ENCODE data around the gene PRDM10.
"Not testable (repeated sequence)": the region's sequence is repeated elsewhere in the genome, so short reads cannot be mapped to it uniquely, and the experiment has no call there.

The PRDM10 gene, protein sequence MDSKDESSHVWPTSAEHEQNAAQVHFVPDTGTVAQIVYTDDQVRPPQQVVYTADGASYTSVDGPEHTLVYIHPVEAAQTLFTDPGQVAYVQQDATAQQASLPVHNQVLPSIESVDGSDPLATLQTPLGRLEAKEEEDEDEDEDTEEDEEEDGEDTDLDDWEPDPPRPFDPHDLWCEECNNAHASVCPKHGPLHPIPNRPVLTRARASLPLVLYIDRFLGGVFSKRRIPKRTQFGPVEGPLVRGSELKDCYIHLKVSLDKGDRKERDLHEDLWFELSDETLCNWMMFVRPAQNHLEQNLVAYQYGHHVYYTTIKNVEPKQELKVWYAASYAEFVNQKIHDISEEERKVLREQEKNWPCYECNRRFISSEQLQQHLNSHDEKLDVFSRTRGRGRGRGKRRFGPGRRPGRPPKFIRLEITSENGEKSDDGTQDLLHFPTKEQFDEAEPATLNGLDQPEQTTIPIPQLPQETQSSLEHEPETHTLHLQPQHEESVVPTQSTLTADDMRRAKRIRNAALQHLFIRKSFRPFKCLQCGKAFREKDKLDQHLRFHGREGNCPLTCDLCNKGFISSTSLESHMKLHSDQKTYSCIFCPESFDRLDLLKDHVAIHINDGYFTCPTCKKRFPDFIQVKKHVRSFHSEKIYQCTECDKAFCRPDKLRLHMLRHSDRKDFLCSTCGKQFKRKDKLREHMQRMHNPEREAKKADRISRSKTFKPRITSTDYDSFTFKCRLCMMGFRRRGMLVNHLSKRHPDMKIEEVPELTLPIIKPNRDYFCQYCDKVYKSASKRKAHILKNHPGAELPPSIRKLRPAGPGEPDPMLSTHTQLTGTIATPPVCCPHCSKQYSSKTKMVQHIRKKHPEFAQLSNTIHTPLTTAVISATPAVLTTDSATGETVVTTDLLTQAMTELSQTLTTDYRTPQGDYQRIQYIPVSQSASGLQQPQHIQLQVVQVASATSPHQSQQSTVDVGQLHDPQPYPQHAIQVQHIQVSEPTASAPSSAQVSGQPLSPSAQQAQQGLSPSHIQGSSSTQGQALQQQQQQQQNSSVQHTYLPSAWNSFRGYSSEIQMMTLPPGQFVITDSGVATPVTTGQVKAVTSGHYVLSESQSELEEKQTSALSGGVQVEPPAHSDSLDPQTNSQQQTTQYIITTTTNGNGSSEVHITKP

GRCh38 chr11:130002352-130002845, at the start of gene PRDM10:
PRDM10 (minus strand) TSS chr11:130002835; CDS start chr11:129960964, 41,871 bp downstream.
- DNase-seq, result no peak

DNA sequence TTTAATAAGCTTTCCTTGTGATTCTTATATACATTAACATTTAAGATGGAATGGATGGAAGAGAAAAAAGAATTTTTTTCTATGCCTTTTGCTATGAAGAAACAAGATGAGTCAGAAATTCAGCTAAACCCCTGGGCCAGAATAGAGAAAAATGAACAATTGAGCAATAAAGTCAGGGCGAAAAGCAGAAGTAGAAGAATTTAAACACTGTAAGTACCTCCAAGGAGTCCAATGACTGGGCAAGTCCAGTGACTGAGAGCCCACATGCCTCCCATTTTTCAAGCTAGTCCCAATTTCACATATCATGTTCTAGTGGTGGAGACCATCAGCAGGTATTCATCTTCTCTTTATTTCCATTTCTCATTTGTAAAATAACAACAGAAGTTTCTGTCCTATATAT, 48.4 kb upstream of the PRDM10 start:
- no peak for DNase-seq

DNA sequence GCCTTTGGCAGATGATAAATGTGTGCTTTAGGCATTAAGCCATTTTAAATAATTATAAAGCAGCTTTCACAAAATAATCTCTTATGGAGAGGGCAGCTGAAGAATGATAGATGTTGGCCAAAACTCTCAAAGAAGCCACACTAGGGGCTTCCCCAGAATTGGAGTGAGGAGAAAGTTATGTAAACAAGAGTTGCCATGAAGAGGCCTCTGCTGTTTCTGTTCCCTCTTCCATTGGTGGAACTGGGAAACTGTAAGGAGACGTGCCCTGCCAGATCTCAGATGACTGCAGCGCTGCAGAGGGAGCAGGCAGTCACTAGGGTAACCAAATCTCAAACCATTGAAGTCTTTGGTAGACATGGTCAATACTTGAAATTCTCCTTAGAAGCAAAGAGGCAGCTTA, 47.6 kb upstream of the PRDM10 start:
- DNase-seq, result no peak

GRCh38 chr11:130049328-130049771, 46.7 kb upstream of the PRDM10 start:
- no peak for DNase-seq

GRCh38 chr11:130047141-130047540, 44.5 kb upstream of the PRDM10 start:
- no peak for DNase-seq

- DNase-seq, result no peak
Measured at GRCh38 chr11:130043575-130043974, 40.9 kb upstream of the PRDM10 start.

DNA sequence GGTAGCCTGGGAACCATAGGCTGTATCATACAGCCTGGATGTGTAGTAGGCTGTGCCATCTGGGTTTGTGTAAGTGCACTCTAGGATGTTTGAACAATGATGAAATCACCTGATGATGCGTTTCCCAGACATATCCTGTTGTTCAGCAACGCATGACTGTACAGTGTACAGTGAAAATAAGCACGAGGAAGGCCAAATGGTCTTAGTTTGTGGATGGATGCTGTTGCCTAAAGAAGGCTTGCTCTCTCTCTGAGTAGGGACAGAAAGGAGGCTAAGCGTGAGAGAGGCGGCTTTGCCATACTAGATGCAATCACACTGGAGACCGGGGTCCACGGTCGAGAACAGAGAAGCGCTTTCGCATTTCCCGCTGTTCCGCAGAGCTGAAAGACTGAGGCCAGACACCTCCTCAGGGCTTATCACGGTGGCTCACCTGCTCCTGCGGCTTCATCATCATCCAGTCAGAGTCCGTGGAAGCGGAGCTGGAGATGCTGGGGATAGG, 39.5 kb upstream of the PRDM10 start:
- DNase-seq, result no peak

DNA sequence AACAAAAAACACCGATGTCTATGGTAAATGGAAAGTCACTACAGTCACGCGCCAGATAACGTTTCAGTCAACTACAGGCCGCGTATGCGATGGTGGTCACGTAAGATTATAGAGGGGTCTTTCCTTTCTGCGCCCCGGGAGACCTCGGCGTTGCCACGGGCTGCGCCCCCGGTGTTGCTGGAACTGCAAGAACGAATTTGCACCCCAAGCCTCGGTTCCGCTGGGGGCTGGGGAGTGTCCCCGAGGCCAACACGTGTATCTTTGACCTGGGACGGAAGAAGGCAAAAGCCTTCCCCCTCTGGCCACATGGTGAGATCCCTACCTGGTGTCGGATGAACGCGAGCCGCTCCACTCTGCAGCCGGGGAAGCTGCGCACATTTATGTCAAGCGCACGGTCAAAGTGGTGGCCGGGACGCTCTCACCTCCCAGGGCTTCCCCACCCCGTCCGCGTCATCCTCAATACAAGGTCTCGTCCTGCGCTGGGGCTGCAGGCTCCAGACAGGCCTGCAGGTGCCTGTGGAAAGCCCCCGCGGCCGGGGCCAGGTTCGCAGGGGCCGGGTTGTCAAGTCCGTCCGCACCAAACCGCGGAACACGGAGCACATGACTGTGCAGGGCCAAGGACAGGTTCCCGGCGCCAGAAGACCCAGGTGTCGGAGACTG, 37.8 kb upstream of the PRDM10 start:
- DNase-seq, result no peak

- no peak for DNase-seq
Measured at GRCh38 chr11:130037881-130038585, 35.4 kb upstream of the PRDM10 start.

- no peak for DNase-seq
Measured at GRCh38 chr11:130037058-130037457, 34.4 kb upstream of the PRDM10 start.

DNA sequence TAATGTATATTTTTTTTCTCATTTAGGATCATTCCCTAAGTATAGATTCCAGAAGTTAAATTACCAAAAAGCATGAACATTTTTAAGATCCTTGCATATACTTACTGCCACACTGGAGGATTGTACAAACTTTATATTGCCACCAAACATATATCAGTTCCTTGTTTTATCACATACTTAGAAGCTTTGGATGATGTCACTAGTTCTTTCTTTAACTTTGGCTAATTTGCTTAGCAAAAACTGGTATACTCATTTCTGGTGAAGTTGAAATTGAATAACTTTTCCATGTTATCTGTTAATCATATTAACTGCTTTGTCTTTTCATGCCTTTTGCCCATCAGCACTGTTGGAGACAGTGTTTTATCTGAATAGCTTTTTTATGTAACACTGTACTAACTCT, 31.6 kb upstream of the PRDM10 start:
- DNase-seq, result no peak

GRCh38 chr11:130032931-130033330, 30.3 kb upstream of the PRDM10 start:
- no peak for DNase-seq

- no peak for DNase-seq
Measured at GRCh38 chr11:130031945-130032344, 29.3 kb upstream of the PRDM10 start.

DNA sequence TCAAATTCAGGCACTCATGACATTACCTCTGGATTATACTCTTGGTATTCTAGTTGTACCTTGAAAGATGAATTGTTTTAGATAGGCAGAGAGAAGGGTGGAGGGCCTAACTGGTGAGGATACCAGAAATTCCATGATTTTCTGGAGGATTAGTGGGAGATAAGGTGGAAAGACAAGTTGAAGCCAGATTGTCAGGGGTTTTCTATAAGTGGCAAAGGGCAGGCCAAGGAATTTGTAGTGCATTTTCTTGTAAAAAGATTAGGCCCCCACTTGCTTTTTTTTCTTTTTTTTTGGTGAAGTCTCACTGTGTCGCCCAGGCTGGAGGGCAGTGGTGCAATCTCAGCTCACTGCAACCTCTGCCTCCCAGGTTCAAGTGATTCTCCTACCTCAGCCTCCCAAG, 28.4 kb upstream of the PRDM10 start:
- no peak for DNase-seq

DNA sequence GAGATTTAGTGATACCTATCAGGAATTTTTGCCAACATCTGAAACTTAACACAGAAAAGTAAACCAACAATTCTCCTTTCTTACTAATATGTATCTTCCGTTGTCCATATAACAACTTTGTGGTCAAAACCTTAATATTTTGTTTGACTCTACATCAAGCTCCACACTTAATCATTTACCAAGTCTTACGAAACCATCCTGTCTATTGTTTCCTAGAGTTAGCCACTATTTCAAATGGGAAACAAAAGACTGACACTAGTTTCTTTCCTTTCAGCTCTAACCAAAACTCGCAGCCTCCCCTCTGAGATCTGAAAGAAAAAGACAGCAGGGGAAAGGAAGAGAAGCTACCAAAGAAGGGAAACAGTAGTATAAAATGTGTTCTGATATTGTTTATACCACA, 26.5 kb upstream of the PRDM10 start:
- DNase-seq, result no peak

GRCh38 chr11:130025371-130025770, 22.7 kb upstream of the PRDM10 start:
- DNase-seq, result no peak

DNA sequence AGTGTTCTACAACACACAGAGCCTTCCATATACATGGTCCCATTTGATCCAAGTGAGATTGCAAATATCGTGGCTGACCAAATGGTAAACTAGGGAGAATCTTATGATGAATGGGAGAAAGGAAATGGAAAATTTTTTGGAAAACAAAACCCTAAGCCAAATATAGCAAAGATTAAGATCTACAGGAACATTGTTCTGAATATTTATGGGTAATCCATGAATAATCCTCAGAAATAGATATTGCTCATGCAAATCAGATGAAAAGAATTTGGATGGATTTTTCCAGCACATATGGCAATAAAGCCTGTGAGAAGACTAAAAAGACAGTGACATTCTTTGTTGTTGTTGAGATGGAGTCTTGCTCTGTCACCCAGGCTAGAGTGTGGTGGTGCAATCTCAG, 21.7 kb upstream of the PRDM10 start:
- DNase-seq, result no peak

DNA sequence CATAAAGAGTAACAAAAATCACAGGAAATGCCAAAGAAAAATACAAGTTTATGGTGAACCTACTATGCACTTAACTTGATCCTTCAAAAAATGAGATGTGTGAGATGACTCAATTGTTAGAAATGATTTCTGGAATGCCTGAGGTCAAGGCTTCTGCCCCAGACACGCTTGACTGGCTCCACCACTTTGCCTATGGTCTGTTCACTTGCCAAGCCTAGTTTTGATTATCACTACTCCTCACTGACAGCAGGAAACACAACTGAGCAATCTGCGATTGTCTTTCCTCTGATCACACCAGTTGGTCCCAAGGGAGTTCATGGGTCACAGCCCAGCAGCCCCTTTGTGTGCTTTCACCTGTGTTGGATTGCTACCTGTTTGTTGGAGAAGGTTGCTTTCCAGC, 20.6 kb upstream of the PRDM10 start:
- no peak for DNase-seq

GRCh38 chr11:130022799-130023198, 20.2 kb upstream of the PRDM10 start:
- DNase-seq, result no peak

GRCh38 chr11:130021606-130022005, 19.0 kb upstream of the PRDM10 start:
- not testable (repeated sequence) for DNase-seq

DNA sequence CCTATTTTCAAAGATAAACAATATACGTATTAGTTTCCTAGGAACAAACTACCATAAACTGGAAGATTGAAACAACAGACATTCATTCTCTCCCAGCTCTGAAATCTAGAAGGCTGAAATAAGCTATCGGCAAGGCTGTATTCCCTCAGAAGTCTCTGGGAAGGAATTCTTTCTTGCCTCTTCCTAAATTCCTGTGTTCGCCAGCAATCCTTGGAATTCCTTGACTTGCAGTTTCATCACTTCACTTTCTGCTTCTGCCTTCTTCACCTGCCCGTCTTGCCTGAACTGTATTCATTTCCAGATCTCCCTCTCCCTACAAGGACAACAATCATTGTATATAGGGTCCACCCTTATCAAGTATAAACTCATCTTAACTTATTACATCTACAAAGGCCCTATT, 17.7 kb upstream of the PRDM10 start:
- DNase-seq, result no peak

- DNase-seq, result not testable (repeated sequence)
Measured at GRCh38 chr11:130015846-130016245, 13.2 kb upstream of the PRDM10 start.

Data from cortex of kidney (tissue), 1 donor.